TTC549 (cell line): ENCODE measurements around the gene ARHGEF28.

Experiments used
- FAIRE-seq: peaks from 2 replicates; lab custom pipeline; 2012; peaks lifted over from hg19 to GRCh38; lab: Jason Lieb, UNC

Gene ARHGEF28

DNA sequence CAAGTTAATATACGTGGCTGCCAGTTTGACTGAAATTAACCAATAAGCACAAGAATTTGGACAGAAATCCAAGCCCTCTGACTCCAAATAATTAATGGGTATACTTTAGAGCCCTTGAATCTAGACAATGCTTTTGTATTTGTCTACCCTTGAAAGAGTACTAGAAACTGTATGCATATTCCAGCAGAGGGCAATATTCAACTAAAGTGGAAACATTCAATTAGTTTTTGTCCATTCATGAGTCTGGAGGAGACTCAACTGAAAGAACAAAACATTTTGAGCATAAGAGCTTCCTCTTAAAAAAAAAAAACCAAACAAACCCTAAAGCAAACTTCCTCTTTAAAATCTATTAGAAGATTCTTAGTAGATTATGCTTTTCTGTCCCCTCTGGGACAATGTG is 157.8 kb downstream of the ARHGEF28 start:
- FAIRE-seq: no peak

DNA sequence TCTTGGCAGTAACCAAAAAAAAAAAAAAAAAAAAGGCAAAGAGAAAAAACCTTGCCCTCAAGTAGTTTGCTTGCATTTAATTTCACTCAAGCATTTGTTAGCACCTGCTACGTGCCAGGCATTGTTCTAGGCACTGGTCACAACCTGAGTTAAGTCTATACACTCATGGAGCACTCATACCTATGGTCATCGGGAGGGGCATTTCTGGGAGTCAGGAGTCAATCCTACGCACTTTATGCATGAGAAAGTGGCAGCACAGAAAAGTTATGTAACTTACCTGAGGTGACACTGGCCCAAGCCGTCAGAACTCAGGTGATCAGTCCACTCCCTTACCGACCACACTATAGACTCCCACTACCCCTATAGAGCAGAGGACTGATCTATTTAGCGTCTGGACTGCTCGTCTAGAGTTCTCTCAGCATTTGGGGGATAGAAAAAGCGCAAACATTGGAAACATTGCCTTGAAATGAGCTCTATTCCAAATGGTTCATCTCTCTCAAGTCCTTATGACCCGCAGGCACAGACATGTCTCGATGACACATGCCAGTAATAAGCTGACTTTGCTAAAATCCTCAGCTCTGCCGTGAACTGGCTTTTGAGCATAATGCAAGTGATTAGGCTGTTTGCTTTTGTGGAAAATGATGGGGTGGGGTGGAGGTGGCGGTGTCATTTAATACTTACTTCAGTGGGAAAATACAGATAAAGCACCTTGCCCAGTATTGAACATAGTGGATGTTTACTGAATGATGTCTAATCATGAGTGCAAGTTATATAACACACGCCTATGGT is 160.2 kb downstream of the ARHGEF28 start:
- no peak for FAIRE-seq

DNA sequence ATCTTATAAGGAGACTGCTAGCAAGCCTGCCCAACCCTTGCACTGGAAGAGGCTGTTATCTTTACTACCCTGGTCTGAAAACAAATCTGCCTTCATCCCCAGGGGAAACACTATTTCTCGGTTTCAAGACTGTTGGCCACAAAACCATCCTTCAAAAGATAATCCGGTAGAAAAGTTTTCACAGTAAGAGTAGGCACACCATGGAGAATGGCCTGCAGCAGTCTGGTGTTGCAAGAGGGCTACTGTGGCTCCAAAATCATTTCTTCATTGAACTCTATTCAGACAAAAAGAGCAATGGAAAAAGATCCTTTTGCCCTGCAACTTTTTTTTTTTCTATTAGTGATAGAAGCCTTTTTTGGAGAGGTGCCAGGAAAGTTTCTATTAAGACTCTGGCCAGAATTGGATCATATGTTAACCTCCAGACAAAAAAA is 163.9 kb downstream of the ARHGEF28 start:
- FAIRE-seq: no peak

DNA sequence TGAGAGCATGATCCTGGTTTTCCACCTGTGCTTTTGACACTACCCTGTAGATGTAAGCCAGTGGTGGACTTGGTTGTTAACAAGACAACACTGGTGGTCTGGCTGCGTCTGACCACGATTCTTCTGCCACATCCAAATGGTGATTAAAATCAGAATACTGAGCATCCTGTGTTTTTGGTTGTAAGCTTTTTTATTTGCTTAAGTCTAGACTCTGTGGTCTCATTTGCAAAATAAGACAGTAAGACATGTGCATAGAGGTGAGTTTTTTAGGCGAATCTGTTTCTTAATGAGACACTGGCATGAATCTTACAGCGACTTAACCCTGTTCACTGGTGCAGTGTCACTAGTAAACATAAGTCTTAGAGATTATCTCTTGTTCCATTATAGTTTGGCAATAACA is 165.4 kb downstream of the ARHGEF28 start:
- FAIRE-seq: no peak

DNA sequence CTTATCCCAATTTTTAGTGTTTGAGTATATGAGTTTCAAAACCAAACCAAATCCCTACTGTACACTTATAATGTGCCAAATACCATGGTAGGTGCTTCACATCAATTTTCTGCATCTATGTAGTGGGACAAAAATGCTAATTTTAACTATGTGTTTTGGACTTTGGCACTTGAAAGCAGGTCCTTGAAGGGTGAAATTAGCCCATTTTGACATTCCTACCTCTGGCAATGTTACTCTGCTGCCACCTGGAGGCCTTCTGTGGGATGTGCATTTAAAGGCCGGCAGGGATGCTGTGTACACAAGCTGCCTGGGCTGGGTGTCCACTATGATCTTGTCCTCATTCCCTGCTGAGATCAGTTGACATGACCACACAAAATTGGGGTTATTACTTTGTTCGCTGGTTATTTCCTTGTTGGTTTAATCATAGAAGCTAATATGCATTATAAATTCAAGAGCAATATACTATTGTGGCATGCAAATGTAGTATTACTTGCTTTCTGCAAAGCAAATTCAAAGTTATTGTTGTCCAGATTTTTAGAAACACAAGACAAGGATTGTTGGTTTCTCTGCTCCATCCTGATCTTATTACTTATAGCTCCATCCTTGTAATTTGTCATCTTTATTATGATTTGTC is 166.8 kb downstream of the ARHGEF28 start:
- no peak for FAIRE-seq

DNA sequence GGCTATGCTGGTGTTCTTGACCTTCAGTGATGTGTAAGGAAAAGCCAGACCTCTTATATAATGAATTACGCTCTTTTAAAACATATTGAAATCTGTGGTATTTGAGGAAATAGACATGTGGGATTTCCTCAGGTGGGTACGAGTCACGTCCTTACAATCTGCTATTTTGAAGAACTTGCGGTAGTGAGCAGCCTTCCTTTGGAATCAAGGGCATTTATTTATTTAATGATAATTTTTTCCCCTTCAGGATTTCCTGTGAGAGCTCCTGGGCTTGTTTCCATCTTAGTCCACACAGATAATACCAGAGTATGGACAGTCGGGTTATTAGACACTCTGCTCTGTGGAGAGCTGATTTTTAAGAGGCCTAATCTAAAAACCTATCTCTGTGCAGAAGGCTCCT is 167.9 kb downstream of the ARHGEF28 start:
- FAIRE-seq: no peak

DNA sequence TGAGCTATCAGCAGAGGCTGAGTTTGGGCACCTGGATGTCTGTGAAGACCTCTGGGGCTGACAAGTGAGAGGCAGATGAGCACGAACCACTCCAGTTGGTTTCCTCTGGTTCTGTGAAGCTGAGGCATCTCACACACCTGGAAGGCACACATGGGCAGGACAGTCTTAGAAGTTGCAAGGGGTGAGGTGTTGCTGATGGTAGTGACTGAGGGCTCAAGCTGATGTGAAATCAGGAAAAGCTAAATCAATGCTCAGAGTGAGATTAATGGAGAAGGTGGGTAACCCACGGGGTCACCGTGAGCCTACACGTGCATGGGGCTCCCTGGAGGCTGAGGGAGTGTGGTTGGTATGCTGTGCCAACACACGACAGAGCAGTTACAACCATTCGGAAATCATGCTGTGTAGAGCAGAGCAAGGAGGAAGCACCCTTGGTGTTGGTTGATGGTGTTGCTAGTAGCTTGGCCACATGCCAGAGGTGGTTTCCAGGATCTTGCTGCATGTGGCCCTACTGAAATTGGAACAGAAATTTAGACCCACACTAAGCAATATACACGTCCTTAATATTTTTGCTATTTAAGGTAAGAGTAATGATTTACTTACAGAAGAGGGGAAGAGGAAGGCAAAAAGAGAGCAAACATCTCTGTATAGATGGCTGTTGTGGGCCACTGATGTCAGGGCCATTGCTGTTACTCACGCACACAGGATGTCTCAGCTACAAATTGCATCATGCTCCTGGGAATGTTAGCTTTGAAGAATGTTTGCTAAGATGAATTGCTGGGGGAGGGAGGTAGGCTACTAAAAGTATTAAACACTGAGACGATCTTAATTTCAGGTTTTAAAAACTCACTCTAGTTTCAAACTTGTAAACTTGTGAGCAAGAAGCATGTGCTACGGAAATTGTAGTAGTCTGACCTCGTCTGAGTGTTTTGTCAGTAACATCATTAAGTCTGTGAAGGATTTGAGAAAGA is 170.5 kb downstream of the ARHGEF28 start:
- FAIRE-seq: no peak

DNA sequence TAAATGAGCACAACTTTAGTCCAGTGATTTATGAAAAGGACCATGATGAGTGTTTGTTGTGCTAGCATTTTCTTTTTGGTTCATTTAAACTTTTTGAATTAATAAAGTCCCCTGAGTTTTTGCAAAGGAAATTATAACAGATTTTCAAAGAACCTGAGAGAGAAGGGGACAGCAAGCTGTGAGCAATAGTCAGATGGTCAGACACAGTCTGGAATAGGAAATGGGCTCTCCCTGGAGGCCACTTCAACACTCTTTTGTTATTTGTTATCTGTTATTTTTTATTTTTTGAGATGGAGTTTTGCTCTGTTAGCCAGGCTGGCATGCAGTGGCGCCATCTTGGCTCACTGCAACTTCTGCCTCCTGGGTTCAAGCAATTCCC is 171.1 kb downstream of the ARHGEF28 start:
- FAIRE-seq: no peak

DNA sequence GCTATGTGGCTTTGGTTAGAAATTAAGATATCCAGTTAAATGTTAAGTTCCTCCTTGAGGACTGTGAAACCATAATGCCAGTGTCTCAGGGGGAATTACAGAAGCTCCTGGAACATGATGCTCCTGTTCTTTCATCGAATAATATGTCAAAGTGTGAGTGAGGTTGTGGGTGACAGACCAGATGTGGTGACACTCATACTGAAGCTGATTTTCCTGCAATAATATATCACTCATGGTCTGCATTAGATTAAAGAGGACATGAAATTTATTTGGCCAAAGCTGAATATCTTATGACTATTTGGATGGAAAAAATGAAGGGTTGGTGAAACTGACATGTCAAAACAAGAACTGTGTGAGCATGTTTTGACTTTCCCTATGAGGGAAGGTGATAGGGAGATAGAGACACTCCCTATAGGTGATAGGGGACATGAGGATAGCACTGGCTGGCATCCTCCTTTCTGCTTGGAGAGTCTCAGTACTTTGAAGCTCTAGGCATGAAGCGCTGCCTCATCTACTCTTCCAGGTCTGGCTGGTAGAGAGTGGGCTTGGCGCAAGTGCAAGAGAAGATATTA is 173.5 kb downstream of the ARHGEF28 start:
- no peak for FAIRE-seq

DNA sequence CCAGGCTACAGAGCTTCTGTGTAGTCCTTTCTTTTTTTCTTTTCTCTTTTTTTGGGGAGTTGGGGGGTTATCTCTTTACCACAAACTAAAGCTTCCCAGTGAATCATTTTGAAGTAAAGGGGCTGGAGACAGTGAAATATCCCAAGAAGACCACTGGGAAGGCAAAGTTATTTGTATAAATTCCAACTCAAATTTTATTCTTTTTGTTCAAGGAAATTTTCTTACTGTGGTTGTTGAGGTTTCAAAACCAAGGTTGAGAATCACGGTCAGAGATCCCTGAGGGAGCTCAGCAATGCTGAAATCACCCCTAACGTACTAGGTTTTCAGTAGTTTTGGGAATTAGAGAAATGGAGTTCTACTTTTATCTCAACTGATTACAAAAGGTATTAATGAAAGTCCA is 175.7 kb downstream of the ARHGEF28 start:
- FAIRE-seq: no peak

DNA sequence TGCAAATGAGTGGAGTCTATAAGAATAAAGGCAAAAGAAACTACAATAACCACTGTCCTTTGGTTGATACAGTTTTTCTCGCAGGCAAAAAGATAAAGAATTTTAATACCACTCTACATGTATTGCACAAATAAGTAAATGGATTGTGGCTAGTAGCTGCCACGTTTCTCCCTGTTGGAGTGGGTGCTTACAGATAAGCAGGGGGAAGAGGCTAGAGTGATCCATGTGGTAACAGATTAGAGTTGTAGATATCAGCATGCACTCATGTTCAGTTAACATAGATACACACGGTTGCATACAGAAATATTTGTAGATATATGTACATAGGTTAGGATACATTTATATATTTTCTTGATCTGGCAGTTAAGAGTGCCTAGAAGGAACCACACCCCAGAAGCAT is 179.5 kb downstream of the ARHGEF28 start:
- FAIRE-seq: no peak

DNA sequence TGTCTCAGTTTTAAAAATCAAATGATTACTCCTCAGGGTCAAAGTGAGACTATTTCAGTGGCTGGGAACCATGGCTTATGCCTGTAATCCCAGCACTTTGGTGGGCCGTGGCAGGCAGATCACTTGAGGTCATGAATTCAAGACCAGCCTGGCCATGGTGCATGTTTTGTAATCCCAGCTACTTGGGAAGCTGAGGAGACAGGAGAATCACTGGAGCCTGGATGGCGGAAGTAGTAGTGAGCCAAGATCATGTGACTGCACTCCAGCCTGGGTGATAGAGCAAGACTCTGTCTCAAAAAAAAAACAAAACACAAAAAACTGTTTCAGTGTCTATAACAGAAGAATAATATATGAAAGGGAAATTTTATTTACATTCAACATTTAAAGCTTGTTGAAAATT is 182.9 kb downstream of the ARHGEF28 start:
- no peak for FAIRE-seq

DNA sequence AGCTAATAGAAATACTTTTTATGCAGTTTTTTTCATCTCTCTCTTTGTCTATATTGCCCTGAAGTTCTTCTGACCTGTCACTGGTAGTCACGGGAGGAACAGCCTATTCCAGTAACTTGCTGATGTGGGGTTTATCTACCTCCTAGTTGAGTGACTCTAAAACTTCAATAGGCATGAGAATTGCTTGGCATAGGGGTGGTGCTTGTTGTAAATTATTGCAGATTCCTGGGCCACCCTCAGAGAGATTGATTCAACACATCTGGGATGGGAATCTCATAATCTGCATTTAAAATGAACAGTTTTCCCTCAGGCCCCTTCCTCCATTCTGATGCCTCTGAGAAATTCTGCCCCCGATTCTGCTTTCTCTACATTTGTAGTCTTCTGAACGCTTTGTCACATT is 184.4 kb downstream of the ARHGEF28 start:
- no peak for FAIRE-seq

DNA sequence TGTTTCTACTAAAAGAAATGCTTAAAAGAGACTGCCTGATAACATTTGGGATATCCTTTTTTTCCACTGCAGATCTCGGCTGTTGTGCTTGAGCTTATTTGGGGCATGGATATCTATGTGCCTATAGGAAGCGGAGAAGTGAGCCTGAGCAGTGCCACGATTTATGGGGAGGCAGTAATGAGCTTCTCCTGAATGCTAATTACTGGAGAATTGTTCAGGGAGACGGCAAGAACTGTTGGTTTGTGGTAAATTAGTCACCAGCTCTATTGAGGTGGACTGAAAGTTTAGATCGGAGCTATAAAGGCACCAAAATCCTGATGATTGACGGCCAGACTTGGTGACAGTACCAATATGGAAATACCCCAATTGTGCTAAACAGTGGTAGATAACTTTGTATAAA is 186.5 kb downstream of the ARHGEF28 start:
- FAIRE-seq: no peak

DNA sequence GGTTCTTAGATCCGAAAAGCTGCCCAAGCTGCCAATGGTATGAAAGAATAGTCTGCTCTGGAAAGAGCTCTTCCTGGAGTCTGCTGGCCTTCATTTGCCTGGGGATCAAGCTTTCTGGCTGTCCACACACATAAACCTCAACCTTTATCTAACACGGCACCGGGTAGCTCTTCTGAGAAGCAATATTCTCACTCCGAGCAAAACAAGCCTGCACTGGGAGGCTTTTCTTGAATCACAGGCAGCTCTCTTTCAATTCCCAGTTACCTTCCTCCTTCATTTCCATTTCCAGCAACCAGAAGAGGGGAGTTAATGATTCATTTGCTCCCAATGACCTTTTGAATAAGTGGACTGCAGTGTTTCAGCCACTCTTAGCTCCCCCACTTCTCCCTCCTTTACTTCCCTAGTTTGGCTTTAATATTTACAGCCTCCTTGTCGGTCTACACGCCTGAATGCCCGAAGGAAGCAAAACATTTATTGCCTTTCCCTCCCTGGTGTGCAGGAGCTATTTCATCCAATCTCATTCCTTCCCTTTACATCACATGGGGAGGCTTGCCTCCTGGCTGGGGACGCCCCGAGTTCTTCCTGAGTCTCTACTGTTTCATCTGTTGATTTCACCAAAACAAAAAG is 187.1 kb downstream of the ARHGEF28 start:
- no peak for FAIRE-seq

DNA sequence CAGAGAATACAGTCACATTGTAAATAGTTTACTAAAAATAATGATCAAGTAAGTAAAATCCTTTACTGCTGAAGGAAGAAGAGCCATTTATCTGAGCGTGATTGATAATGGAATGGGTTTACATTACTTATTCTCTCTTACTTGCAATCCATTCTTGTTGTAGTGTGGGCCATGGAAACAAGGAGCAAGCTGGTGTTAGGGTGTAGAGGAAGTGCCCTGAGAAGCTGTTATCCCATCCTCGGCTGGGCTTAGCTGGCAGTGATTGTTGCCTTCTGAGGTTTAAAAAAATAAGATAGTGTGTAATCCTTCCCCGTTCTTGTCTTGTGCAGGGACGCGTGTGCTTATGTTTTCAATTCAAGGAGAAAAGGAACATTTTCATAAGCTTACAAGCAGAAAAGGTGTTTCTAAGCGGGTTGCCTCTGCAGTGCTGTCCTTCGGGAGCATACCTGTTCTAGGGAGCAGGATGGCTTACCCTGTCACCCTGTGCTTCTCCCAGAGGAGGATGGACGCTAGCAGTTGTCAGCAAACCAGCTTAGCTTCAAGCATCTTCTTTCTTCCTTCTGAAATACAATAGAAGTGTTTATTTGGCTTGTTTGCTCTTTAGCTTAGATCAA is 188.3 kb downstream of the ARHGEF28 start:
- FAIRE-seq: no peak

DNA sequence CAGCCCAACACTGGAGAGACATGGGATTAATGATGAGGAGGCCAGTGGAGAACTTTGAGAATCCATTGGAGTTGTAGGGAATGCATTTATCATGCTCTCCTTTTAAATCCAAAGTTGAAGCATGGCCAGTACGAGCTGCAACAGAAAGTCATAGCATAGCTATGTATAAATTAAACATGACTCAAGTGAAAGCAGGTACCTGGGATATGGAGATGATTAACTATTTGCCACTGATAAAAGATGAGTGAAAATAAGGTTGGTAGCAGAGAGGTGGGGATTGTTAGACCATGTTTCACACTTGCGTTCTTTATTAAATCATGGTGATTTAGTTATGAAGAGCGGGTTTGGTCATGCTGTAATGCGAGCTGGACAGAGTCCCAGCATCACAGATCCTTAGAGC is 189.6 kb downstream of the ARHGEF28 start:
- FAIRE-seq: no peak

DNA sequence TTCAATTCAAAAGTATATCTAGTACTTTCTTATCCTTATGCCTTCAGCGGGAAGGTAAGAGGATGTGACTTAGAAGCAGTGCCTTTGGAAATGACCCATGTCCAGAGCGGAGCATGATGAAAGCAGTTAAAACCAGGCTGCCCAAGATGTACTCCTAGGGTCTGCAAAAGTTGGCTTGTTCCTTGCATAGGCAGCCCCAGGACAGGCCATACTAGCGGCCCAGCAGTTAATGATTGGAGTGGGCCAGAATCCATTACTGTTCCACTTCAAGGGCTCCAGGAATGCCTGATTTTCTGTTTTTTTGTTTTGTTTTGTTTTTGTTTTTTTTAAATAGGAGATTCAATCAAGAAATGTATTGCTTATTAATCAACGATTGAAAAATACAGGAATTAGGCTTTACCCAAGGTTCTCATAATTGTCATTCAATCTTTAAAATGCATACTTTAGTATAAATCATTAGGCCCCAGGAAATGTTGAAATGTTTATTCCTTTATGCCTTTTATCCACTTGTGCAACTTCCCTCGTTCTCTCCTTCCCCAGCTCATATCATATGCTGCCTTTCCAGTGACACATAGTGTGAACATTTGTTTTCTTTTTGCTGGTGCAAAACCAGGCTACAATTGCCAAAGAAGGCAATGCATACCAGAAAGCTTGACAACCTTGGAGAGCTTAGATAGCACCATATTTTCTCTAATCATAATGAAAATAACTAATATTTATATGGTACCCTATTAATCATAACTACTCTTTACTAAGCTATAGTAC is 190.8 kb downstream of the ARHGEF28 start:
- no peak for FAIRE-seq

DNA sequence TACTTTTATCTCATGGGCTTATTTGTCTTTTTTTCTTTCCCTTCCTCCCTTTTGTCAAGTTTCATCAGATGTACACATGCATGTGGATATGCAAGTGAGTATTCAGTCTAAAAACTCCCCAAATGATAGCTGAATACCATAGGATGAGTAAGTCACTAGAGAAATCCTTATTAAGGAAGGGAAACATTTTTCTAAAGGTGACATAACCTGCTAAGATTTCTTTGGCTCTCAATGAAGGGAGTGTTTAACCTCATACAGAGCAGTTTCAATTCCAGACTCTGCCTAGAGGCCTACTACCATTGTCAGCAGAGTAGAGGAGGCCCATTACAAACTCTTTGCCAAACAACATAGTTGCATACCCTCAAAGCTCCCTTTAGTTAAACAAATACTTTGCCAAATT is 192.4 kb downstream of the ARHGEF28 start:
- no peak for FAIRE-seq

DNA sequence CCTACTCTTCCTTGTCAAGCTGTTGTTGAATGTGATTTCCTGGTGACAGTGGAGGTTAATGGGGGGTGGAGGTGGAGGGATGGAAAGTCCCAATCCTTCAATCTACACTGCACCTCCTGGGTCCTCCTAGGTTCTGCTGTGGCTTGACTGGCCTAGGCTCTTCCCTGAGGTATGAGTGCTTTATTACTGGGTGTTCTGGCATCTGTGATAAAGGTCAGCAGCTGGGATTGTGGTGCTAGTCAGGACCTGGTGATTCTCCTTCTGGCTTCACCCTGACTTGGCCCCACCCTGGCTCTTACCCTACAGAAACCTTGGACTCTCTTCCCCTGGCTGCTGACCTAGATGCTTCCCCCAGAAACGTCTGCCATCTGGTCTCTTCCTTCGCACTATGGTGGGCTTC is 194.3 kb downstream of the ARHGEF28 start:
- no peak for FAIRE-seq

DNA sequence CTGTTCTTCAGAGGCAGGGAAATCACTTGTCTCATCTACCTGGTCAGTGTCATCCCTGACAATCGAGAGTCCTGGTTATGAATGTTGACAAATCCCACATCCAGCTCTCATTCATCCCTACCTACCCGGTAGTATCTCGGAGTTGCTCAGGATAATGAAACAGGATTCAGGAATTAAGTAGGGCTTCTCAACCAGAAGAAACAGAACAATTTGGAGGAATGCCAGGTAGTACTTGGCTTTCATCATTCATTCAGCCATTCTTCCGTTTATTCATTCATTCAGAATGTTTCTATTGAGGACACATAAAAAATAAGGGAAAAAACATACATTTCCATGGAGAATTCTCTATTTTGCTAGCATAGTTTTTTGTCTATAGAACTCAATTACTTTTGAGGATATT is 195.0 kb downstream of the ARHGEF28 start:
- no peak for FAIRE-seq
